ENCODE measurements around the gene HTRA2. TPM values are rescaled to one million over a fixed set of nuclear protein-coding genes. Genes with fewer than 3 reads are reported as not detected.
A peak's percentile ranks its signal among the peaks of the same experiment; 100 is the strongest.
"Not testable (repeated sequence)": the region's sequence is repeated elsewhere in the genome, so short reads cannot be mapped to it uniquely, and the experiment has no call there.

Gene HTRA2
- total RNA-seq, 1 experiment from 2014 or later = 53.9 TPM

- not testable (repeated sequence) for H3K36me3 ChIP-seq, H3K4me3 ChIP-seq, H3K9me3 ChIP-seq, H3K27me3 ChIP-seq, DNase-seq
Observed at GRCh38 chr2:74561022-74561421, 31.3 kb downstream of the HTRA2 start.

- Histone ChIP-seq H3K9me3 (no peaks in the 10 kb centered on the region), H3K36me3 (no peaks in the 10 kb centered on the region), H3K4me3 (no peak overlapping the region), H3K27me3 (no peaks in the 10 kb centered on the region)
- DNase-seq = no peak
Observed at GRCh38 chr2:74562126-74562775, 32.5 kb downstream of the HTRA2 start.

- Histone ChIP-seq H3K27me3 (no peaks in the 10 kb centered on the region), H3K36me3 (no peaks in the 10 kb centered on the region), H3K9me3 (no peaks in the 10 kb centered on the region), H3K4me3 (no peak overlapping the region)
- DNase-seq = peak; percentile 38
Observed at GRCh38 chr2:74564222-74564621, 34.5 kb downstream of the HTRA2 start.

GRCh38 chr2:74566076-74566753 lies 36.5 kb downstream of the HTRA2 start:
- no peaks in the 10 kb centered on the region for H3K27me3 ChIP-seq
- no peak overlapping the region for H3K4me3 ChIP-seq
- no peaks in the 10 kb centered on the region for H3K9me3 ChIP-seq
- no peaks in the 10 kb centered on the region for H3K36me3 ChIP-seq
- DNase-seq = no peak

GRCh38 chr2:74566754-74567085 lies 37.0 kb downstream of the HTRA2 start:
- Histone ChIP-seq H3K9me3 (no peaks in the 10 kb centered on the region), H3K36me3 (no peaks in the 10 kb centered on the region), H3K27me3 (no peaks in the 10 kb centered on the region), H3K4me3 (no peak overlapping the region)
- peak; percentile 67 for DNase-seq

GRCh38 chr2:74567881-74568280 lies 38.1 kb downstream of the HTRA2 start:
- DNase-seq = peak; percentile 73
- H3K4me3 ChIP-seq = no peak overlapping the region
- no peaks in the 10 kb centered on the region for H3K27me3 ChIP-seq
- H3K9me3 ChIP-seq = no peaks in the 10 kb centered on the region
- H3K36me3 ChIP-seq = no peaks in the 10 kb centered on the region

- Histone ChIP-seq H3K4me3 (no peak overlapping the region), H3K27me3 (no peaks in the 10 kb centered on the region), H3K9me3 (no peaks in the 10 kb centered on the region), H3K36me3 (no peaks in the 10 kb centered on the region)
- DNase-seq = no peak
Observed at GRCh38 chr2:74569686-74570085, 40.0 kb downstream of the HTRA2 start.

GRCh38 chr2:74571058-74571457 lies 41.3 kb downstream of the HTRA2 start:
- Histone ChIP-seq H3K36me3 (no peaks in the 10 kb centered on the region), H3K27me3 (no peaks in the 10 kb centered on the region), H3K4me3 (no peak overlapping the region), H3K9me3 (no peaks in the 10 kb centered on the region)
- no peak for DNase-seq

GRCh38 chr2:74572178-74572925 lies 42.6 kb downstream of the HTRA2 start:
- Histone ChIP-seq H3K36me3 (no peaks in the 10 kb centered on the region), H3K9me3 (no peaks in the 10 kb centered on the region), H3K4me3 (no peak overlapping the region), H3K27me3 (no peaks in the 10 kb centered on the region)
- DNase-seq = no peak

GRCh38 chr2:74573747-74574562 lies 44.2 kb downstream of the HTRA2 start:
- peak; percentile 62 for DNase-seq
- no peak overlapping the region for H3K4me3 ChIP-seq
- H3K36me3 ChIP-seq = no peaks in the 10 kb centered on the region
- H3K9me3 ChIP-seq = no peaks in the 10 kb centered on the region
- H3K27me3 ChIP-seq = no peaks in the 10 kb centered on the region

- peak; percentile 47 for DNase-seq
- H3K36me3 ChIP-seq = no peaks in the 10 kb centered on the region
- no peak overlapping the region for H3K4me3 ChIP-seq
- no peaks in the 10 kb centered on the region for H3K27me3 ChIP-seq
- no peaks in the 10 kb centered on the region for H3K9me3 ChIP-seq
Observed at GRCh38 chr2:74575320-74575719, 45.6 kb downstream of the HTRA2 start.

GRCh38 chr2:74576211-74576862 lies 46.6 kb downstream of the HTRA2 start:
- H3K9me3 ChIP-seq = no peaks in the 10 kb centered on the region
- H3K4me3 ChIP-seq = no peak overlapping the region
- peak; percentile 54 for DNase-seq
- H3K27me3 ChIP-seq = no peaks in the 10 kb centered on the region
- H3K36me3 ChIP-seq = no peaks in the 10 kb centered on the region

- no peaks in the 10 kb centered on the region for H3K9me3 ChIP-seq
- no peaks in the 10 kb centered on the region for H3K27me3 ChIP-seq
- H3K4me3 ChIP-seq = no peak overlapping the region
- H3K36me3 ChIP-seq = no peaks in the 10 kb centered on the region
- peak; percentile 89 for DNase-seq
Observed at GRCh38 chr2:74576863-74577229, 47.1 kb downstream of the HTRA2 start.

GRCh38 chr2:74577448-74577847 lies 47.7 kb downstream of the HTRA2 start:
- peak; percentile 58 for DNase-seq

GRCh38 chr2:74578408-74578807 lies 48.7 kb downstream of the HTRA2 start:
- Histone ChIP-seq H3K4me3 (no peak overlapping the region), H3K27me3 (no peaks in the 10 kb centered on the region), H3K9me3 (no peaks in the 10 kb centered on the region), H3K36me3 (no peaks in the 10 kb centered on the region)
- DNase-seq = no peak

More at GRCh38 chr2:74577448-74577847, 47.7 kb downstream of the HTRA2 start:
- H3K36me3 ChIP-seq = no peaks in the 10 kb centered on the region
- H3K9me3 ChIP-seq = no peaks in the 10 kb centered on the region
- H3K27me3 ChIP-seq = no peaks in the 10 kb centered on the region
- no peak overlapping the region for H3K4me3 ChIP-seq

GRCh38 chr2:74581463-74581862 lies 51.7 kb downstream of the HTRA2 start:
- H3K27me3 ChIP-seq = no peaks in the 10 kb centered on the region
- no peak for DNase-seq
- no peaks in the 10 kb centered on the region for H3K36me3 ChIP-seq
- H3K4me3 ChIP-seq = no peak overlapping the region
- H3K9me3 ChIP-seq = no peaks in the 10 kb centered on the region

Data from MG63 (cell line).